PC-9 (cell line): ENCODE measurements around the gene AGBL4. TPM values are rescaled to one million over a fixed set of nuclear protein-coding genes. Genes with fewer than 3 reads are reported as not detected.

Source experiments
- BruUV-seq: library from RNA; stranded (reverse); fragments of 400-500 nt; replicated peaks from 2 replicates; lab custom pipeline; 2021; lab: Mats Ljungman, UMichigan
- CTCF ChIA-PET: fragments of 300-600 bp; sonication (Branson Sonifier 250); formaldehyde crosslinking; loops from one replicate; lab custom pipeline; 2022; ENCODE audit warnings: antibody characterized with exemption; lab: Charles Lee
- POLR2A ChIA-PET: fragments of 300-600 bp; sonication (Branson Sonifier 250); formaldehyde crosslinking; loops from one replicate; lab custom pipeline; 2022; ENCODE audit warnings: antibody characterized with exemption; ENCODE audit not compliant: unreplicated experiment; lab: Charles Lee
- DNase-seq, 2 experiments: peaks; one replicate each; pipeline versions ENCODE4 v3.0.0 to v3.0.0-alpha.2; 2015 to 2022; ENCODE audit warnings: mixed read lengths in 1 of 2
- H2AFZ ChIP-seq: fragments of 200-600 bp; sonication (generic); 2 replicates; pipeline ENCODE4 v1.8.1; 2017; ENCODE audit warnings: antibody characterized with exemption
- H3F3A ChIP-seq: fragments of 200-600 bp; sonication (generic); 2 replicates; pipeline ENCODE4 v1.8.1; 2017; ENCODE audit warnings: antibody characterized with exemption, mild to moderate bottlenecking, low read depth; ENCODE audit not compliant: insufficient read depth
- H3K27ac ChIP-seq: fragments of 200-600 bp; sonication (generic); 2 replicates; pipeline ENCODE4 v1.6.1; 2016; ENCODE audit warnings: mixed run types
- H3K27me3 ChIP-seq: fragments of 200-600 bp; sonication (generic); 2 replicates; pipeline ENCODE4 v1.6.1; 2016; ENCODE audit warnings: low read depth, mixed run types; ENCODE audit not compliant: insufficient read depth
- H3K36me3 ChIP-seq: fragments of 200-600 bp; sonication (generic); 2 replicates; pipeline ENCODE4 v1.6.1; 2016; ENCODE audit warnings: low read depth, mixed run types
- H3K4me1 ChIP-seq: fragments of 200-600 bp; sonication (generic); replicated peaks from 2 replicates; pipeline ENCODE4 v1.6.1; 2016; ENCODE audit warnings: mixed run types; ENCODE audit not compliant: insufficient read depth
- H3K4me2 ChIP-seq: fragments of 200-600 bp; sonication (generic); 2 replicates; pipeline ENCODE4 v1.6.1; 2017; ENCODE audit warnings: mixed run types
- H3K4me3 ChIP-seq: fragments of 200-600 bp; sonication (generic); 2 replicates; pipeline ENCODE4 v1.6.1; 2016; ENCODE audit warnings: mixed run types
- H3K79me2 ChIP-seq: fragments of 200-600 bp; sonication (generic); 2 replicates; pipeline ENCODE4 v1.6.1; 2017; ENCODE audit warnings: low read depth, mixed run types
- H3K9me2 ChIP-seq: fragments of 200-600 bp; sonication (generic); 2 replicates; pipeline ENCODE4 v1.8.1; 2017; ENCODE audit warnings: mild to moderate bottlenecking; ENCODE audit not compliant: insufficient read depth
- H3K9me3 ChIP-seq: fragments of 200-600 bp; sonication (generic); 2 replicates; pipeline ENCODE4 v1.8.1; 2016; ENCODE audit warnings: low read depth; ENCODE audit not compliant: insufficient read depth
- H4K20me1 ChIP-seq: fragments of 200-600 bp; sonication (generic); 2 replicates; pipeline ENCODE4 v1.8.1; 2017; ENCODE audit not compliant: insufficient read depth
- CTCF ChIP-seq: fragments of 200-600 bp; sonication (generic); conservative IDR thresholded peaks from 2 replicates; pipeline ENCODE4 v1.6.1; 2017; ENCODE audit warnings: mixed run types, antibody characterized with exemption, mild to moderate bottlenecking, moderate library complexity
- EZH2 ChIP-seq: fragments of 200-600 bp; sonication (generic); IDR thresholded peaks from 2 replicates; pipeline ENCODE4 v1.8.0; 2017; ENCODE audit warnings: antibody characterized with exemption, low read depth
- intact Hi-C: fragments of 100-400 bp; cut with micrococcal nuclease; formaldehyde crosslinking; loops from one replicate; pipeline ENCODE4 v1.10.0; 2022; ENCODE audit not compliant: unreplicated experiment
- total RNA-seq: library from RNA; stranded (reverse); gene quantifications from 2 replicates; pipeline ENCODE4 v1.2.3, GENCODE V29; 2021

AGBL4 gene
- total RNA-seq, 1 experiment from 2014 or later = not detected

DNA sequence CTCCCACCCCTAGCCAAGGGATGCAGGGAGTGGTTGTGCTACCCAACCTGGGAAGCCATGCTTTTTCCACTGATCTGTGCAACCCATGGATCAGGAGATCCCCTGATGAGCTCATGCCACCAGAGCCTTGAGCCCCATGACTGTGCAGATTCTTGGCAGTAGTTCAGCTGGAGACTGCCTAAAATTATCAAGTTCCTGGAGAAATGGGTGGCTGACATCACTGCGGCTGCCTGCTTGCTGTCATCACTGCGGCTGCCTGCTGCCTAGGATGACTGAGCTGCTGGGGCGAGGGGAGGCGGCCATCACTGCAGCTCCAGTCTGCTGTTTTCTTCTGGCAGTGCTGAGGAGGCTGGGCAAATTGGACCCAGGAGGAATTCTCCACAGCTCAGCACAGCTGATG lies 159.2 kb downstream of the AGBL4 start:
- TF ChIP-seq CTCF (no peak), EZH2 (no peak)
- Histone ChIP-seq H3K9me3 (no peaks in the 10 kb centered on the region), H3K9me2 (no peaks in the 10 kb centered on the region), H4K20me1 (no peaks in the 10 kb centered on the region), H3K4me2 (no peak overlapping the region), H3K4me1 (no peaks in the 10 kb centered on the region), H3K79me2 (no peaks in the 10 kb centered on the region), H3K36me3 (no peaks in the 10 kb centered on the region), H3F3A (no peaks in the 10 kb centered on the region), H3K27me3 (no peaks in the 10 kb centered on the region), H2AFZ (no peak overlapping the region), H3K27ac (no peak overlapping the region), H3K4me3 (no peak overlapping the region)
- DNase-seq = no peak
- ChIA-PET POLR2A (no interaction called here), CTCF (no interaction called here)
- intact Hi-C loops = no loop called here
- BruUV-seq = no TSS peak

GRCh38 chr1:49854741-49855140 lies 169.0 kb downstream of the AGBL4 start:
- no peaks in the 10 kb centered on the region for H3K36me3 ChIP-seq
- H3K27me3 ChIP-seq = no peaks in the 10 kb centered on the region
- no peaks in the 10 kb centered on the region for H4K20me1 ChIP-seq
- no peak for DNase-seq
- BruUV-seq = no TSS peak
- no peaks in the 10 kb centered on the region for H3K9me3 ChIP-seq
- H2AFZ ChIP-seq = no peak overlapping the region
- no peak overlapping the region for H3K4me3 ChIP-seq
- H3K79me2 ChIP-seq = no peaks in the 10 kb centered on the region
- TF ChIP-seq CTCF (no peak), EZH2 (no peak)
- no peak overlapping the region for H3K27ac ChIP-seq
- CTCF ChIA-PET = no interaction called here
- POLR2A ChIA-PET = no interaction called here
- H3K4me2 ChIP-seq = no peak overlapping the region
- no peaks in the 10 kb centered on the region for H3F3A ChIP-seq
- H3K9me2 ChIP-seq = no peaks in the 10 kb centered on the region
- intact Hi-C loops = no loop called here
- H3K4me1 ChIP-seq = no peaks in the 10 kb centered on the region

GRCh38 chr1:49842596-49842995 lies 181.2 kb downstream of the AGBL4 start:
- Histone ChIP-seq H3K79me2 (no peaks in the 10 kb centered on the region), H2AFZ (no peak overlapping the region), H4K20me1 (no peaks in the 10 kb centered on the region), H3K27me3 (no peaks in the 10 kb centered on the region), H3K4me3 (no peak overlapping the region), H3F3A (no peaks in the 10 kb centered on the region), H3K4me2 (no peak overlapping the region), H3K9me2 (no peaks in the 10 kb centered on the region), H3K4me1 (no peaks in the 10 kb centered on the region), H3K9me3 (no peaks in the 10 kb centered on the region), H3K36me3 (no peaks in the 10 kb centered on the region), H3K27ac (no peak overlapping the region)
- CTCF ChIA-PET = no interaction called here
- TF ChIP-seq CTCF (no peak), EZH2 (no peak)
- POLR2A ChIA-PET = no interaction called here
- no TSS peak for BruUV-seq
- intact Hi-C loops = no loop called here
- no peak for DNase-seq
